GM21619 (cell line): ENCODE results near the gene CGB3.

Experiments
- ATAC-seq: cut with Tn5 transposase; IDR thresholded peaks from one replicate; pipeline ENCODE4 v1.9.1; 2021; ENCODE audit not compliant: unreplicated experiment

CGB3 gene

GRCh38 chr19:48989701-48990291 lies 34.3 kb downstream of the CGB3 start:
- ATAC-seq = no peak

- ATAC-seq = no peak
These were observed 35.3 kb downstream of the CGB3 start for GRCh38 chr19:48988860-48989259.

GRCh38 chr19:48988286-48988685 lies 35.8 kb downstream of the CGB3 start:
- no peak for ATAC-seq

DNA sequence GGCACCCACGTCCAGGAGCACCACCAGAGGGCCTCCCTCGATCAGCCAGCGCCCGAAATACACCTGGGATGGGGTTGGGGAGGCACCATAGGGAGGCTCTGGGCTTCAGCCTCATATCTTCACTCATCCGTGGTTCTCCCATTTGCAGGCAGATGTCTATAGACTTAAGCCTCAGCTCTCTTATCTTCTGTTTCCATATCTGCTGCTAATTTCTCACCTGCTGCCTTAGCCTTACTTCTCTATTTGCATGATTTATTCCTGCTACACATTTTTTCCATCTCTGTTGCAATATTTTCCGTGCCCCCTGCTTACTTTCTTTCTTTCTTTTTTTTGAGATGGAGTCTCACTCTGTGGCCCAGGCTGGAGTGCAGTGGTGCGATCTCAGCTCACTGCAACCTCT lies 36.8 kb downstream of the CGB3 start:
- no peak for ATAC-seq

GRCh38 chr19:48986211-48986610 lies 37.9 kb downstream of the CGB3 start:
- no peak for ATAC-seq

- ATAC-seq = no peak
These were observed 38.4 kb downstream of the CGB3 start for GRCh38 chr19:48985711-48986110.

DNA sequence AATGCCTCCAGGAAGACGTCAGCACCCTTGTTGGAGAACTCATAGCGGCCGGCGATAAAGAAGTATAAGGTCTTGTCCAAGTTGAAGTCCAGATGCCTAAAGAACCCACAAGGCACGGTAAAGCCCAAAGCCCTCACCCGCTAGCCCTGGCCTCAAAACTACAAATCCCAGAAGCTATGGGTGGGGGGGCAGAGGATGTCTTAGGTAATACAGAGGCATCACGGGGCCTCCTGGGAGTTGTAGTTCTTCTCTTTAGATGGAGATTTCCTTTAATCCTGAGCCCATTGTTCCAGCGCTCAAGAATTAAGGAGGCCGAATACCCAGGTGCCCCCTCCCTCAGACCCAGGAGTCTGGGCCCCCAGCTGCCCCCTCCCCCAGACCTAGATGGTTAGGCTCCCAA lies 41.9 kb downstream of the CGB3 start:
- no peak for ATAC-seq

GRCh38 chr19:48977061-48977460 lies 47.1 kb downstream of the CGB3 start:
- no peak for ATAC-seq

GRCh38 chr19:48975947-48976847 lies 47.9 kb downstream of the CGB3 start:
- no peak for ATAC-seq
